CD14-positive monocyte (primary cell): ENCODE measurements around the gene ROBO1. TPM values are rescaled to one million over a fixed set of nuclear protein-coding genes. Genes with fewer than 3 reads are reported as not detected.

ENCODE experiments used
- DNase-seq, 3 donors: peaks; one replicate each; pipeline ENCODE4 v3.0.0-alpha.2; 2011 to 2022
- H2AFZ ChIP-seq: 2 replicates; pipeline ENCODE4 v1.6.0; 2012; ENCODE audit warnings: mild to moderate bottlenecking, low read depth, low read length, inconsistent platforms; ENCODE audit not compliant: insufficient read depth, poor library complexity, severe bottlenecking
- H3K27ac ChIP-seq, 2 donors: 1 replicate in 1 of 2; 2 replicates in 1 of 2; pipeline ENCODE4 v1.5.1; 2012 to 2013; ENCODE audit warnings: low read length in 2 of 2, control low read depth in 1 of 2, inconsistent platforms in 1 of 2, low read depth in 1 of 2, mild to moderate bottlenecking in 1 of 2
- H3K27me3 ChIP-seq, 2 donors: one replicate each; pipeline versions ENCODE4 v1.6.0 to v1.6.1; 2011 to 2013; ENCODE audit warnings: low read length in 2 of 2; ENCODE audit not compliant: control insufficient read depth in 2 of 2, insufficient read depth in 2 of 2
- H3K36me3 ChIP-seq, 2 donors: replicated peaks in 1 of 2; 1 replicate in 1 of 2; 2 replicates in 1 of 2; pipeline versions ENCODE4 v1.5.1 to v1.6.1; 2012 to 2013; ENCODE audit warnings: low read length in 2 of 2, control low read depth in 1 of 2, inconsistent platforms in 1 of 2, mild to moderate bottlenecking in 1 of 2; ENCODE audit not compliant: insufficient read depth in 2 of 2, control insufficient read depth in 1 of 2
- H3K4me1 ChIP-seq, 2 donors: 1 replicate in 1 of 2; 2 replicates in 1 of 2; pipeline versions ENCODE4 v1.5.1 to v1.6.1; 2012 to 2013; ENCODE audit warnings: low read length in 2 of 2, control low read depth in 1 of 2, inconsistent platforms in 1 of 2, mild to moderate bottlenecking in 1 of 2, moderate library complexity in 1 of 2; ENCODE audit not compliant: insufficient read depth in 2 of 2, control insufficient read depth in 1 of 2
- H3K4me2 ChIP-seq: replicated peaks from 2 replicates; pipeline ENCODE3; 2012; ENCODE audit warnings: low read length, moderate library complexity, mild to moderate bottlenecking; ENCODE audit not compliant: poor library complexity, severe bottlenecking; ENCODE audit errors: extremely low read depth
- H3K4me3 ChIP-seq, 3 experiments: fragments of 200-600 bp in 1 of 3; sonication (generic) in 1 of 3; replicated peaks in 1 of 3; 1 replicate in 2 of 3; 2 replicates in 1 of 3; pipeline ENCODE4 v1.5.1; 2011 to 2013; ENCODE audit warnings: low read length in 3 of 3, mild to moderate bottlenecking in 3 of 3, control low read depth in 2 of 3, low read depth in 2 of 3, inconsistent platforms in 1 of 3, moderate library complexity in 1 of 3
- H3K79me2 ChIP-seq: 2 replicates; pipeline ENCODE4 v1.6.0; 2012; ENCODE audit warnings: mild to moderate bottlenecking, control low read depth, inconsistent platforms, low read length, moderate library complexity; ENCODE audit not compliant: insufficient read depth
- H3K9ac ChIP-seq: 2 replicates; pipeline ENCODE4 v1.6.0; 2017; ENCODE audit warnings: low read length, mild to moderate bottlenecking; ENCODE audit not compliant: insufficient read depth, poor library complexity, severe bottlenecking
- H3K9me3 ChIP-seq, 2 donors: replicated peaks in 1 of 2; 1 replicate in 1 of 2; 2 replicates in 1 of 2; pipeline versions ENCODE4 v1.5.1 to v1.6.1; 2012 to 2013; ENCODE audit warnings: low read length in 2 of 2, control low read depth in 1 of 2; ENCODE audit not compliant: control insufficient read depth in 1 of 2, insufficient read depth in 1 of 2
- H4K20me1 ChIP-seq: 2 replicates; pipeline ENCODE4 v1.6.0; 2012; ENCODE audit warnings: mild to moderate bottlenecking, low read length, control low read depth, moderate library complexity; ENCODE audit not compliant: insufficient read depth
- H3K27ac Mint-ChIP-seq, 7 donors: one replicate each; pipeline ENCODE4 v1.8.0; 2020; ENCODE audit warnings: mild to moderate bottlenecking in 7 of 7, mixed read lengths in 7 of 7, moderate library complexity in 6 of 7, inconsistent platforms in 2 of 7
- H3K27me3 Mint-ChIP-seq, 3 donors: one replicate each; pipeline ENCODE4 v1.8.0; 2021 to 2022; ENCODE audit warnings: low read depth in 3 of 3, mild to moderate bottlenecking in 3 of 3, mixed read lengths in 3 of 3, moderate library complexity in 3 of 3, inconsistent platforms in 1 of 3
- H3K36me3 Mint-ChIP-seq, 2 donors: one replicate each; pipeline ENCODE4 v1.8.0; 2020; ENCODE audit warnings: mixed read lengths in 2 of 2, inconsistent platforms in 1 of 2, mild to moderate bottlenecking in 1 of 2
- H3K4me1 Mint-ChIP-seq: one replicate; pipeline ENCODE4 v1.8.0; 2020; ENCODE audit warnings: mild to moderate bottlenecking, mixed read lengths
- H3K4me3 Mint-ChIP-seq, 2 donors: one replicate each; pipeline ENCODE4 v1.8.0; 2020; ENCODE audit warnings: mild to moderate bottlenecking in 2 of 2, mixed read lengths in 2 of 2, moderate library complexity in 1 of 2
- H3K9me3 Mint-ChIP-seq, 7 donors: one replicate each; pipeline ENCODE4 v1.8.0; 2020 to 2022; ENCODE audit warnings: mixed read lengths in 7 of 7, mild to moderate bottlenecking in 6 of 7, moderate library complexity in 6 of 7, inconsistent platforms in 2 of 7
- WGBS: methylation state at CpG from one replicate; pipeline ENCODE4 v1.1.5; 2013; ENCODE audit warnings: missing lambda C conversion rate; ENCODE audit not compliant: insufficient coverage; 5-methylcytosine and 5-hydroxymethylcytosine counted together
- intact Hi-C, 2 donors: fragments of 100-400 bp; cut with micrococcal nuclease; formaldehyde crosslinking; loops; one replicate each; pipeline versions ENCODE4 v1.15.0 to v1.15.1; 2023
- polyA plus RNA-seq, 3 donors: library from polyadenylated mRNA; depleted of rRNA in 1 of 3; unstranded in 2 of 3; stranded (reverse) in 1 of 3; fragments of 300-500 nt in 2 of 3; fragments of >200 nt in 1 of 3; fragmentation: Illumina TruSeq in 2 of 3; gene quantifications; 1 replicate in 2 of 3; 2 replicates in 1 of 3; pipeline ENCODE4 v1.2.3, GENCODE V29; 2012 to 2021
- TF ChIP-seq, protein P1 (sequence below): fragments of 200-600 bp; IDR thresholded peaks from one replicate; pipeline ENCODE4 v1.8.0; 2022; ENCODE audit warnings: antibody characterized with exemption, mild to moderate bottlenecking

ROBO1 gene
- polyA plus RNA-seq, 3 donors, result 0.09 to 0.10 TPM; not detected in 1

GRCh38 chr3:79184251-79184650 is 583.5 kb downstream of the ROBO1 start:
- Mint-ChIP-seq H3K4me1 (no peaks in the 10 kb centered on the region), H3K27me3 (peaks cover 0 to 3% (median 0%) of the 10 kb centered on the region in 3 donors), H3K36me3 (no peaks in the 10 kb centered on the region), H3K27ac (no peak overlapping the region), H3K4me3 (no peak overlapping the region), H3K9me3 (peaks cover 0 to 2% (median 0%) of the 10 kb centered on the region in 7 donors)
- no peak overlapping the region for H2AFZ ChIP-seq
- 19% methylated on average over 2 of the region's 3 CpGs for WGBS
- H3K4me2 ChIP-seq, result no peak overlapping the region
- H3K9ac ChIP-seq, result no peak overlapping the region
- no peak overlapping the region for H3K27ac ChIP-seq
- TF ChIP-seq, protein P1, sequence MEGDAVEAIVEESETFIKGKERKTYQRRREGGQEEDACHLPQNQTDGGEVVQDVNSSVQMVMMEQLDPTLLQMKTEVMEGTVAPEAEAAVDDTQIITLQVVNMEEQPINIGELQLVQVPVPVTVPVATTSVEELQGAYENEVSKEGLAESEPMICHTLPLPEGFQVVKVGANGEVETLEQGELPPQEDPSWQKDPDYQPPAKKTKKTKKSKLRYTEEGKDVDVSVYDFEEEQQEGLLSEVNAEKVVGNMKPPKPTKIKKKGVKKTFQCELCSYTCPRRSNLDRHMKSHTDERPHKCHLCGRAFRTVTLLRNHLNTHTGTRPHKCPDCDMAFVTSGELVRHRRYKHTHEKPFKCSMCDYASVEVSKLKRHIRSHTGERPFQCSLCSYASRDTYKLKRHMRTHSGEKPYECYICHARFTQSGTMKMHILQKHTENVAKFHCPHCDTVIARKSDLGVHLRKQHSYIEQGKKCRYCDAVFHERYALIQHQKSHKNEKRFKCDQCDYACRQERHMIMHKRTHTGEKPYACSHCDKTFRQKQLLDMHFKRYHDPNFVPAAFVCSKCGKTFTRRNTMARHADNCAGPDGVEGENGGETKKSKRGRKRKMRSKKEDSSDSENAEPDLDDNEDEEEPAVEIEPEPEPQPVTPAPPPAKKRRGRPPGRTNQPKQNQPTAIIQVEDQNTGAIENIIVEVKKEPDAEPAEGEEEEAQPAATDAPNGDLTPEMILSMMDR, result no peak
- H3K79me2 ChIP-seq, result no peaks in the 10 kb centered on the region
- no peaks in the 10 kb centered on the region for H3K27me3 ChIP-seq
- H3K36me3 ChIP-seq, result no peaks in the 10 kb centered on the region
- H4K20me1 ChIP-seq, result no peaks in the 10 kb centered on the region
- no peaks in the 10 kb centered on the region for H3K4me1 ChIP-seq
- DNase-seq, result no peak
- no peaks in the 10 kb centered on the region for H3K9me3 ChIP-seq
- H3K4me3 ChIP-seq, result no peak overlapping the region
- intact Hi-C loops, result no loop called here

DNA sequence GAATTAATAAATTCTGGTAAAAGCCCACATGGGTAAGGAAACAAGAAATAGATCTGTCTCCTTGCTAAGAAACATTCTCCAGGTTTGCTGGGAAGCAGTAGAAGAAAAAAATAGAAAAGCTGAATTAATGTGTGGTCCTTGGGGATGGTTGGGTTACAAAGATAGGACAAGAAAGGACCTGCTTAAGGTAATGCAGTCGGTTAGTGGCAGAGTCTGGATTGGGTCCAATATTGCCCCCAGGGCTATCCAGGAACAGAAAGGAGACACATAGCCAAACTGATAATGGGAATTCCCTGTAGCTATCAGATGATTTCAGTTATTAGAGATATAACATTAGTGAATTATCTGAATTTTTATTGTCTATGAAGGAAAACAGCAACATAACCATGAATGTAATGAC is 584.3 kb downstream of the ROBO1 start:
- Histone ChIP-seq H3K27me3 (no peaks in the 10 kb centered on the region), H2AFZ (no peak overlapping the region), H3K9me3 (no peaks in the 10 kb centered on the region), H4K20me1 (no peaks in the 10 kb centered on the region), H3K36me3 (no peaks in the 10 kb centered on the region), H3K4me2 (no peak overlapping the region), H3K4me1 (no peaks in the 10 kb centered on the region), H3K79me2 (no peaks in the 10 kb centered on the region), H3K9ac (no peak overlapping the region), H3K4me3 (no peak overlapping the region), H3K27ac (no peak overlapping the region)
- intact Hi-C loops, result no loop called here
- no peak overlapping the region for H3K27ac Mint-ChIP-seq
- H3K4me1 Mint-ChIP-seq, result no peaks in the 10 kb centered on the region
- no peak overlapping the region for H3K4me3 Mint-ChIP-seq
- H3K36me3 Mint-ChIP-seq, result no peaks in the 10 kb centered on the region
- DNase-seq, result no peak
- H3K27me3 Mint-ChIP-seq, result peaks cover 0 to 3% (median 0%) of the 10 kb centered on the region in 3 donors
- peaks cover 0 to 2% (median 0%) of the 10 kb centered on the region in 7 donors for H3K9me3 Mint-ChIP-seq
- TF ChIP-seq, protein P1, result no peak
- WGBS, result 100% methylated on average over 1 of the region's 1 CpG
